ENCODE data around the gene GYS2.

DNA sequence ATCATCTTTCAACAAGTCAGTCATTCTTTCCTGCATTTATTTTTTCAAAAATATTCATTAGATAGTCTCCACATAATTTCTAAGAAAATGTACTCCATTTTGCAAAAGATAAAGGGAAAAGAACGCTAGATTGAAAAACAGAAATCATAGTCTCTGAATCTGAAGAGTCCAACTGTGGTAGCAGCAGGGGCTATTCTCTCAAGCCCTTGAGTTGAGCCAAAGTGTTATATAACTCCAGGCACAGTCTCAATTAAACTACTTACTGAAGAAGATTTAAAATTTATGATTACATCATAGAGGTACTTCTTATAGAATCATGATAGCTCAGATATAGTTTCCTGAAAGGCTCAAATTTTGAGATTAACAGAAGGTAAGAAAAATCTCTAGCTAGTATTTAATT, 47.2 kb upstream of the GYS2 start:
- TF ChIP-seq POLR2A (IDR thresholded peaks at IDR 0.05): no peak
- TF ChIP-seq, protein P1, sequence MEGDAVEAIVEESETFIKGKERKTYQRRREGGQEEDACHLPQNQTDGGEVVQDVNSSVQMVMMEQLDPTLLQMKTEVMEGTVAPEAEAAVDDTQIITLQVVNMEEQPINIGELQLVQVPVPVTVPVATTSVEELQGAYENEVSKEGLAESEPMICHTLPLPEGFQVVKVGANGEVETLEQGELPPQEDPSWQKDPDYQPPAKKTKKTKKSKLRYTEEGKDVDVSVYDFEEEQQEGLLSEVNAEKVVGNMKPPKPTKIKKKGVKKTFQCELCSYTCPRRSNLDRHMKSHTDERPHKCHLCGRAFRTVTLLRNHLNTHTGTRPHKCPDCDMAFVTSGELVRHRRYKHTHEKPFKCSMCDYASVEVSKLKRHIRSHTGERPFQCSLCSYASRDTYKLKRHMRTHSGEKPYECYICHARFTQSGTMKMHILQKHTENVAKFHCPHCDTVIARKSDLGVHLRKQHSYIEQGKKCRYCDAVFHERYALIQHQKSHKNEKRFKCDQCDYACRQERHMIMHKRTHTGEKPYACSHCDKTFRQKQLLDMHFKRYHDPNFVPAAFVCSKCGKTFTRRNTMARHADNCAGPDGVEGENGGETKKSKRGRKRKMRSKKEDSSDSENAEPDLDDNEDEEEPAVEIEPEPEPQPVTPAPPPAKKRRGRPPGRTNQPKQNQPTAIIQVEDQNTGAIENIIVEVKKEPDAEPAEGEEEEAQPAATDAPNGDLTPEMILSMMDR (IDR thresholded peaks at IDR 0.05): no peak

Measured in thyroid gland (tissue), 4 donors.